HG03139 (cell line): Measurements from ENCODE around the gene PIGZ.
A peak's percentile ranks its signal among the peaks of the same experiment; 100 is the strongest.
"Not testable (repeated sequence)": the region's sequence is repeated elsewhere in the genome, so short reads cannot be mapped to it uniquely, and the experiment has no call there.

ENCODE experiments used
- ATAC-seq: cut with Tn5 transposase; IDR thresholded peaks from one replicate; pipeline ENCODE4 v1.9.1; 2021; ENCODE audit not compliant: unreplicated experiment

Gene PIGZ

DNA sequence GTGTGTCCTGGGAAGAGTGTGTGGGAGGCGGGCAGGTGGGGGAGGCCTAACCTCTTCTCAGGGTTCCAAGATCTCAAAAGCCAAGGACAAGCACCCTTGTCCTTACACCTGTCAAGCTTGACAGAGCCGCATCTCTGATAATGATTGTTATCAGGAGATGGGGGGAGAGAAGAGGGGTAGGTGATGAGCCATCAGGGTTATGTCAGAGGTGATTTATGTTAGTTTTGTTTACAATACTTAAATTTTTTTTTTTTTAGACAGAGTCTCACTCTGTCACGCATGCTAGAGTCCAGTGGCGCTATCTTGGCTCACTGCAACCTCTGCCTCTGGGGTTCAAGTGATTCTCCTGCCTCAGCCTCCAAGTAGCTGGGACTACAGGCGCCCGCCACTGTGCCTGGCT lies 18.9 kb downstream of the PIGZ start:
- no peak for ATAC-seq

DNA sequence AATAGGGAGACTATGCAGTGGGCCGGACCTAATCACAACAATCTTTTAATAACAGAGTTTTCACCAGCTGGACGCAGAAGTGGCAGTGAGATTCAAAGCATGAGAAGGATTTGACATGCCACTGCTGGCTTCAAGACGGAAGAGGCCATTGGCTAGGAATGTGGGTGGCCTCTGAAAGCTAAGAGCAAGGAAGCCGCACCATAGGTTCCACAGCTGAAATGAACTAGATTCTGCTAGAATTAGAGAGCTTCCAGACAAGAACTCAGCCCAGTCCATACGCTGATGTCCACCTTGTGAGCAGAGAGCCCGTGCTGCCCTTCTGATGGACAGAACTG lies 19.4 kb downstream of the PIGZ start:
- ATAC-seq: no peak

DNA sequence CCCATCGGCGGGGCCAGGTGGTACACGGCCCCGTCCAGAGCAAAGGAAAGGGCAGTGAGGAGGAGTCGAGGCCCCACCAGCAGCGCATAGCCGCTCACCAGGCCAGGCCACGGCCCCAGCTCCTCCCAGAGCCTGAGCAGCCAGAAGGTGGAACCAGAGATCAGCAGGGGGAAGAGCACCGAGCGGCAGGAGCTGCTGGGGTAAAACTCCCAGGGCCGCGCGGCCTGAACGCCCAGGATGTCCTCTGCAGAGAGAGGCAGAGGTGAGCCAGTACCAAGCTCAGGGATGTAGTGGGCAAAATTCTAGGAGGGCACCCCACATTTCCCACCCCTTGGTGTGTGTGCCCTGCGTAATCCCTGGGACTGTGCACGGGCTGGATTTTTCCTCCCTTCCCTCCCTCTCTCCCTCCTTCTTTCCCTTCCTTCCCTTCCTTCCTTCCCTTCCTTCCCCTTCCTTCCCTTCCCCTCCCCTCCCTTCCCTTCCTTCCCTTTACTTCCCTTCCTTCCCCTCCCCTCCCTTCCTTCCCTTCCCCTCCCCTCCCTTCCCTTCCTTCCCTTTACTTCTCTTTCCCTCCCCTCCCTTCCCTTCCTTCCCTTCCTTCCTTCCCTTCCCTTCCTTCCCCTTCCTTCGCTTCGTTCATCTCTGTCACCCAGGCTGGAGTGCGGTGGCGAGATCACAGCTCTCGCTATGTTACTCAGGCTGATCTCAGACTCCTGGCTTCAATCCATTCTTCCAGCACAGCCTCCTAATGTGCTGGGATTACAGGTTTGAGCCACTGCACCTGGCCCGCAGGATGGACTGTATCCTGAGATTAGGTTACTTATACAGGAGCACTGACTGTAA lies 20.0 kb downstream of the PIGZ start:
- ATAC-seq: no peak

DNA sequence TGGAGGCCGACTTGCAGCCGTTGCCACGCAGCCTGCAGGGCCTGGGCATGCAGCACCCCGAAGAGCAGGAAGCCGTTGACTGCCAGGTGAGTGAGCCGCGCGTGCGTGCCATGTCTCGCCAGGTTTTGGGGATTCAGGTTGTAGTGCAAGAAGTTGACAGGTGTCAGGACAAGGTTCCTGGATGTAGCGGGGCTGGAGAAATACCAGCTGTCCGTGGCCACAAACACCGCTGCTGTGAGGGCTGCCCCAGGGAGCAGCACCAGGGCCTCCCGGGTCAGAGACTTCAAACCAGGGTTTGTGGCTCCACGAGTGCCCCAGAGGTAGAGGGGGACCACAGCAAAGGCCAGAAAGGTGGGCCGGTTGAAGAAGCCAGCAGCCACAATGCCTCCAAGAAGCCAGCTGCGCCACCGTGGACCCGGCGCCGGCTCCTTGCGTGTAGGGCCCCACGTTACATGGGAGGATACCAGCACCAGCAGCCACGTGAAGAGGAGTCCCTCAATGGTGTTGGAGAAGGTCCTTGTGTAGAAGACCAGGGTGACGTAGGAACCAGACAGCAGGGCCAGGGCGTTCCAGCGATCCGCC lies 20.7 kb downstream of the PIGZ start:
- ATAC-seq: no peak

DNA sequence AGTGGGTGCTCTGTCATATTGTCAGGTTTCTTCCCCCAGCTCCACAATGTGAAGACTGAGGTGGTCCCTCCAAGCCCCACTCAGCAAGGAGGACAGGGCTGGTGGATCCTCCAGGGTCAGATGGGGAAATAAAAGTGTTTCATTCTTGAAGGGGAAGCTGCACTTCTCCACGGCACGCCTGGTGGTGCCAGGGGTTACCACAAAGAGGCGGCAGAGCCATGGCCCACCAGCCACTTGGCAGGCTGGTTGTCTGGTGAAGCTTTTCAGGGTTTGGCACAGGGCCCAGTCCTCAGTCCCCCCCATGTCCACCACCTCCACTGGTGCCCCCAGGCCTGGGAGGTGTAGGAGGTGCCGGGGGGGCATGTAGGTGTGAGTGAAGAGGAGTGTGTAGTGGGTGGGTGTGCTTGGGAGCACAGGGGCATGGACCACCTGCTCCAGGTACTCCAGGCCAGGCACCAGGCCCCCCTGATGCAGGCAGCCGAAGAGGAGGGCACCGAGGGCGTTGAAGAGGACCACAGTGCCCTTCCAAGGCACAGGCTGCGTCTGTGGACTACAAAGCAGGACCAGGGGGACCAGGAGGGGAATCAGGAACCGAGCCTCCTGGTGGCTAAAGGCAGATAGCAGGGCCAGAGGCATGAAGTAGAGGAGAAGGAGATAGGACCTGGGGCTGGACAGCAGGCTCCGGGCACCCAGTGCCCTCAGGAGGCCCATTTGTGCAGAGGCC lies 21.3 kb downstream of the PIGZ start:
- ATAC-seq: no peak

DNA sequence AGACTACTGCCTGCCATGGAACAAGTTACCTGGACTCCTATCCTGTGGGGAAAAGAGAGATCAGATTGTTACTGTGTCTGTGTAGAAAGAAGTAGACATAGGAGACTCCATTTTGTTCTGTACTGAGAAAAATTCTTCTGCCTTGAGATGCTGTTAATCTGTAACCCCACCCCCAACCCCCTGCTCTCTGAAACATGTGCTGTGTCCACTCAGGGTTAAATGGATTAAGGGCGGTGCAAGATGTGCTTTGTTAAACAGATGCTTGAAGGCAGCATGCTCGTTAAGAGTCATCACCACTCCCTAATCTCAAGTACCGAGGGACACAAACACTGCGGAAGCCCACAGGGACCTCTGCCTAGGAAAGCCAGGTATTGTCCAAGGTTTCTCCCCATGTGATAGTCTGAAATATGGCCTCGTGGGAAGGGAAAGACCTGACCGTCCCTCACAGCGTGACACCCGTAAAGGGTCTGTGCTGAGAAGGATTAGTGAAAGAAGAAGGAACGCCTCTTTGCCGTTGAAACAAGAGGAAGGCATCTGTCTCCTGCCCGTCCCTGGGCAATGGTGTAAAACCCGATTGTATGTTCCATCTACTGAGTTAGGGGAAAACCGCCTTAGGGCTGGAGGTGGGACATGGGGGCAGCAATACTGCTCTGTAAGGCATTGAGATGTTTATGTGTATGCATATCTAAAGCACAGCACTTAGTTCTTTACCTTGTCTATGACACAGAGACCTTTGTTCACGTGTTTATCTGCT lies 24.4 kb downstream of the PIGZ start:
- not testable (repeated sequence) for ATAC-seq

DNA sequence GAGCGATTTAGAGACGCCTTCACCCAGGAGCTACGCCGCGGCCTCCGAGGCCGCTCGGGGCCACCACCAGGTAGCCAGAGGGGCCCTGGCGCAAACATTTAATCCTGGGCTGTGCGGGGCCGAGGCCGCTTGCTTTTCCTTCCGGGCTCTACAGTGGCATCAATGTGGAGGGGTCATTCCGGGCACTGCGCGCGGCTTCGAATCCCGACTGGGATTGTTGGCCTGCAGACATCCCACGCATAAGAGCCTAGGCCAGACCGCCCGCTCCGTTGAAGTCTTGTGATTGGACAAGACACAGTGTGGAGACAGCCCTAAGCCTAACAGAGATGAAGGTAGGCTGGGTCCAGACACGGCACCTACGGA lies 25.7 kb downstream of the PIGZ start:
- ATAC-seq: peak; percentile 15

DNA sequence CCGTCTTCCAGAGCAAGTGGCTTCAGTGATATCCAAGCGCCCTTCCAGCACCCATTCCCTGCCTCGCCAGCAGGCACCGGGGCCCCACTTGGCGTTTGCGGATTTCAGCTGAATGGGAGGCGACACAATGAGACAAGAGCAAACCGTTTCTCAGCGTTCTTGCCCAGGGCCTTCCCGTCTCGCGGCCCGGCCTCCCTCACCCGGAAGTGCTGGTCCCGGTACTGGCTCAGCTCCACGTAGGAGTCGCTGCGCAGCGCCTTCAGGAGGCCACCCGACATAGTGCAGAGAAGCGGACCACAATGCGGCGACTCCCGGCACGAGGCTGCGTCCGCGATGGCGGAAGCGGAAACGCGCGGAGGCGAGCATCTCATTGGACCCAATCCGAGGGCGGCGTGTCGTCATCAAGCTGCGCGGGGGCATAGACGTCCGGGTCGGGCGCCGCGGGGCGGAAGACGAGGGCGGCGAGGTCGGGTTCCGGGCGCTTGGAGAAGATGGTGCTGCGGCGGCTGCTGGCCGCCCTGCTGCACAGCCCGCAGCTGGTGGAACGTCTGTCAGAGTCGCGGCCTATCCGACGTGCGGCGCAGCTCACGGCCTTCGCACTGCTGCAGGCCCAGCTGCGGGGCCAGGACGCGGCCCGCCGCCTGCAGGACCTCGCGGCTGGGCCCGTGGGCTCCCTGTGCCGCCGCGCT lies 26.3 kb downstream of the PIGZ start, which contains the start of gene NCBP2:
Gene NCBP2 (minus strand): TSS at position 303 of the 689 bp plus-strand sequence. CDS start 25 bp downstream, at position 278.
- ATAC-seq: peak; percentile 91

DNA sequence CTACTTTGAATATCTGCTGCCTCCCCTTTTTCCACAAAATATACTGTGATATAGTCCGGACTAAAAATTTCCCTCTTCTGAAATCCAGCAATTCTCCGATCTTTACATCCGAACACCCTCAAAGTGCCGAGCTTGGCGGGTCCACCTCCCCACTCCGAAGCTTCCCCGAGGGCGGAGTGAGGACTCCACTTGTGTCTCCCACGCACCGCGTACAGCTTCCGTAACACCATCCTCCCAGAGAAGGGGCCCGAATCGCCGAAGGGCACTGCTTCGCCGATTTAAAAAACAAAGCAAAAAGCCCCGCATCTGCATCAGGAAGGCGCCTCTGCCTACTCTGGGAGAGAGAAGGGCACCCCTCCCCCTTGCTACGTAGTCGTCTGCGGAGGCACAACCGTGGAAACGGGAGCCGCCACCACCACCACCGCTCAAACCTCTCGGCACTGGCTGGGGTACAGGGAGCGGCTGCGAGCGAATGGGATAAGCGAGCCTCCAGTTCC lies 26.9 kb downstream of the PIGZ start:
- peak; percentile 17 for ATAC-seq

DNA sequence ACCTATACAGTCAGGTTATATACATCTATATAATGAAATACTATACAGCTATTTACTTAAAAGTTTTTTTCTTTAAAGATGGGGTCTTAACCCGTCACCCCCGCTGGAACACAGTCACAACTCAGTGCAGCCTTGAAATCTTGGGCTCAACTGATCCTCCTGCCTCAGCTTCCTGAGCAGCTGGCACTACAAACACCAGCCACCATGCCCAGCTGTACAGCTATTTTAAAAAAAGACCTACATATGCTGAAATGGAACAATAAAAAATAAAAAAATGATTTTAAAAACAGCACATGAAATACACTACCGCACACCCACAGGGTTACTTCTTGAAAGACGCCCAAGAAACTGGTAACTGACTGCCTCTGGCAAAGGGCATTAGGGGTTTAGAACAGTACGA lies 30.1 kb downstream of the PIGZ start:
- ATAC-seq: no peak

DNA sequence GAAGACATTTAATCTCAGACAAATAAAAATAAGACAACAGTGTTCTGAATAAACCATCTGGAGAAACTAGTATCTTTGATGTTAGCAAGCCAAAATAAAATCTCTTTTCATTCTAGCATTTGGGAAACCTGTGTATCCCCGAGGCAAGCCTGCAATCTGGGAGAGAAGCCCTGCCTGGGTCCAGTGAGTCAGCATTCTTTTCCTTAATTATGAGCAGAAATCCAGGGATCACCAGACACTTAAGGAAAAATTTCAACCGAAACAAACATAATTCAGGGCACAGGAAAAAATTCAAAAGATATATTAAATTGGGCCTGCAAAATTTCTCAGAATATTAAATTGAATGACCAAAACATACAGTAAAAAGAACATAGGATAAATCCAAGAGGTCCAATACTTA lies 30.5 kb downstream of the PIGZ start:
- ATAC-seq: no peak

DNA sequence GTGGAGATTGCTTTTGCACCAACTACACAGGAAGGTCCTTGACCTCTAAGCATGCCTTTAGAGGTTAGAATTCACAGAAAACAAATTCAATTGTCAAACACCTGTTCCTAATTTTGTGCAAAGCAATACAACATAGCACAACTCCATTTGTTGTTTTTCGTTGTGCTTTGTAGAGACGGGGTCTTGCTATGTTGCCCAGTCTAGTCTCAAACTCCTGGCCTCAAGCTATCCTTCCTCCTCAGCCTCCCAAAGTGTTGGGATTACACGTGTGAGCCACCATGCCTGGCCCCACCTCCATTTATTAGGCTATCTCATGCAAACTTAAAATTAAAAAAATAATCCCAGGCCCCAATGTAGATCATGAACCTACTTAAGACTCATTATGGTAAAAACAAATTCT lies 32.3 kb downstream of the PIGZ start:
- no peak for ATAC-seq

DNA sequence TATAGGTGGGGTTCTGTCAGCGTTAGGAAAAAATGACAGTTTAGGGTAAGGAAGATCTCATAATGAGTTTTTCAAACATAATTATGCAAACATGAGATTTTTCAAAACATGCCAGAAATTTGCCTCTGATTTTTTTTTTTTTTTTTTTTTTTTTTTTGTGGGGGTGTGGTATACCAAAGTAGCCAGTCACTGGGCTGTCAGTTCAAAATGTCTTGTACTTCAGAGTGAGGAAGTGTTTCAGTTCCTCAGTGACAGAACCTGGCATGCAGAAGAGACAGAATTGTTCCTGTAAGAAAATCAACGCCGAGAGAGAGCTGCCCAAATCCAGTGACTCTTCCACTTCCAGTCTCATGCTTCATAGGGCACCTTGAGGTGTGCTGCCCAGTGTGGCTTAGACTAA lies 36.0 kb downstream of the PIGZ start:
- no peak for ATAC-seq

DNA sequence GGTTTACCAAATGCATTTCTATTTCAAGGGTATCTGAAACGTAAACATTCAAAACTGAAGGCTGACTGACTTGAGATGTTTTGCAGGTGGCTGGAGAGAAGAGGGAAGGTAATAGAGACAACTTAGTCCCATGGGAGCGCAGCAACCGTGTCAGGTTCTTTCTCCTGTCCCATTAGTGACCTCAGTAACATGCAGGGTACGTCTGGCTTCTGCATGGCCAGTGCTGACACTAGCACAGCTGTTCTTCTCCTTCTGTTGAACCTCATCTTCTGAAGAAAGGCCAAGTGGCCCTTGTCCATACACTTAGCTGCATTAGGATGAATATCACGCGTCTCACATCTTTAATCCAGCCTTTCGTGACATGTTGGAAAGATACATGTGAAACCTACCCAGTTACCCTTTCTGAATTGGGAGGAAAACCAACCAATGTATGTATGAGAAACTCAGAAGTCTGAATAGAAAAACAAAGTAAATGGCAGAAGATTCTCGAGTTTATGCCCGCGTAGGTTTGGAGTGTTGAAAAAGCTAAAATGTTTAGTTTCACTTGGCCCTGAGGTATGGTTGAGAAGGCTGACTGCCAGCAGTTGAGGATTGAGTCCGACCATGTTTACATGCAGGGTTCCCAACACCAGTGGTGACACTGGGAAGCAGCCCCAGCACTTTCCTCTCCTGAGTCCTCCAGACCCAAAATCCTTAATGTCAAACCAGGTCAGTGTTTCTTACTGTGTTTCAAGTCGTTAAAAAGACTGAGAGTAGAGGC lies 36.6 kb downstream of the PIGZ start:
- peak; percentile 57 for ATAC-seq

DNA sequence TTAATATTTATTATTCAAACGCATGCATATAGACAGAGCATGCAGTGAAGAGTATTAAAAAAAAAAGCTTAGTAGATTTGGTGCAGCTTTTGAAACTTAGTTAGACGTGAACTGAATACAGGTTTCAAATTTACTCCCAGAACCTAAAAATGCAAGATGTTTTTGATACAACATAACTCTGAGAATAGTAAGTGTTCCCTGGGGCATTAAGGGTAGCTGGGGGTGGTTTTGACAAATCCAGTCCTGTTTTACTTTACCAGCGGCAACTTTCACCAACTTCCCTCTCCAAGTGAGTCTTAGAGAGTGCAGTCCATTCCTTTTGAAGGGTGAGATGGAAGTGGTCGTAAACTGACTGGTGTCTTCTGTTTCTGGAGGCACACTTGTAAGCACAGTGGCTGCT lies 37.5 kb downstream of the PIGZ start:
- ATAC-seq: no peak

DNA sequence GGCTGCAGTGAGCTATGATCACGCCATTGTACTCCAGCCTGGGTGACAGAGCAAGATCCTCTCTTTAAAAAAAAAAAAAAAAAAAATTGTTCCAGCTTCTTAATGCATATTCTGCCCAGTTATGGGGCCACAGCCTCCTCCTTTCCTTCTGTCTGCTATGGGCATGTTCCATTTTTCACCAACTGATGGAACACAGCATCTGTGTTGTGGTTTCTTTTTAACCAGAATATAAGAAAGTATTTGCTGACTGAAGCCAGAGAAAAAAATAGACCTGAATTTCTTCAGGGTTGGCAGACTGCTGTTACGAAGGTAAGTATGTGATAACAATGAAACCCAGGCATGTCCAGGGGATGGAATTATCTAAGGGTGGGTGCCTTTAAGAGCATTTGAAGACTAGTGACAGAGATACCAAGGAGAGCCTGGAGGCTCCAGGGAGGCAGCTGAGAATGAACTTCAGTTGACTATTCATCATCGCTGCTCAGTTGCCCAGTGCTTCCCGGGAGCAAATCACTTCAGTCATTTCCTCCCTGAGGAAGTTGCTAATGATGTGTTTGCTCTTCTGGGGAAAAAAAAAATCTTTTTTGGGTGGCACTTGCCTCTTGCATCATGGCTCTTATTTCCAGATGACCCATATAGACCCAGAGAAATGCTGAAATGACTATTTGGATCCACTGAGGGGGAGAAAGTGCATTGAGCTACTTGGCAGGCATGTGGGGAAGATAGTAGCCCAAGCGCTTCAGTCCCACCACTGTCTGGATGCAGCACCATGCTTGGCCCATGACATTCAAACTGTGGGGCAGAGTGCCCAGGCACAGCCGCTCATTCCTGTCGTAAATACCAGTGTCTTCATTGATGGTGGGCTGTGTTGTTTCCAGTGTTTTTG lies 40.8 kb downstream of the PIGZ start:
- no peak for ATAC-seq

DNA sequence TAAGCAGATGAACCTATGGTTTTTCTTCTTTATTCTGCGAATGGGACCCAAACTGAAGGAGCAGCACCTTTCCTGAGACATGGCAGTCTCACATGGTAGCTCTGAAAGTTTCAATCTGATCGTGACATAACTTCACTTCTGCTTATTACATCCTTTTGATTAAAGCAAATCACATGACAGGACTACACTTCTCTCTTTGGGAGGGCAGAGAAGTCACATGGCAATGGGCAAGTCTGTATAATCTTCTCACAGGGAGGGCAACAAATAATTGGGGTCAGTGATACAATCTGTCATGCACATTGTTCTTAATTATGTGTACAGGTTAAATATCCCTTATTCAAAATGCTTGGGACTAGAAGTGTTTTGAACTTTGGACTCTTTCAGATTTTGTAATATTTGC lies 47.9 kb downstream of the PIGZ start:
- no peak for ATAC-seq

DNA sequence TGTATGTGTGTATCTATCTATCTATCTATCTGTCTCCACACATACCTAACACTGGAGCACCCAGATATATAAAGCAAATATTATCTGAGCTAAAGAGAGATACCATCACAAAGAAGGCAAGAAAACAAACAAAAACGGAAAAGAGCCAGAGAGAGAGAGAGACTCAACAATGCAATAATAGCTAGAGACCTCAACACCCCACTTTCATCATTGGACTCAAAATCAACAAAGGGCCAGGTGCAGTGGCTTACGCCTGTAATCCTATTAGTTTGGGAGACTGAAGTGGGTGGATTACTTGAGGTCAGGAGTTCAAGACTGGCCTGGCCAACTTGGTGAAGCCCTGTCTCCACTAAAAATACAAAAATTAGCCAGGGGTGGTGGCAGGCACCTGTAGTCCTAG lies 49.7 kb downstream of the PIGZ start:
- no peak for ATAC-seq

DNA sequence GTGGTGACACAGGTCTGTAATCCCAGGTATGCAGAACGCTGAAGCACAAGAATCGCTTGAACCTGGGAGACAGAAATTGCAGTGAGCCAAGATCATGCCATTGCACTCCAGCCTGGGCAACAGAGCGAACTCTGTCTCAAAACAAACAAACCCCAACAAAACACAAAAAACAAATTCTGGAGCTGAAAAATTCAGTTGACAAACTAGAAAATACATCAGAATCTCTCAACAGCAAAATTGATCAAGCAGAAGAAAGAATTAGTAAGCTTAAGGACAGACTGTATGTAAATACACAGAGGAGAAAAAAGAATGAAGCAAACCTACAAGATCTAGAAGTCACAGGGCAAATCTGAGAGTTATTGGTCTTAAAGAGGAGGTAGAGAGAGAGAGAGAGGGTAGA lies 51.6 kb downstream of the PIGZ start:
- no peak for ATAC-seq
